NB4 (cell line): Measurements from ENCODE around the gene TP73.

Source experiments
- DNase-seq: peaks from one replicate; pipeline ENCODE4 v3.0.0; 2010; ENCODE audit warnings: low read depth
- H3K4me3 ChIP-seq: one replicate; pipeline ENCODE4 v1.5.1; 2011; ENCODE audit warnings: mild to moderate bottlenecking, low read depth, low read length, moderate library complexity
- CTCF ChIP-seq: IDR thresholded peaks from one replicate; pipeline ENCODE4 v1.5.1; 2012; ENCODE audit warnings: low read depth, low read length
- MAX ChIP-seq: IDR thresholded peaks from 2 replicates; pipeline ENCODE4 v1.6.1; 2011; ENCODE audit warnings: low read depth, low read length
- MYC ChIP-seq: IDR thresholded peaks from 2 replicates; pipeline ENCODE4 v1.6.1; 2011; ENCODE audit warnings: low read depth, low read length
- POLR2A ChIP-seq: IDR thresholded peaks from 2 replicates; pipeline ENCODE4 v1.6.1; 2011; ENCODE audit warnings: mild to moderate bottlenecking; ENCODE audit not compliant: insufficient read length; ENCODE audit errors: extremely low read depth

Gene TP73

DNA sequence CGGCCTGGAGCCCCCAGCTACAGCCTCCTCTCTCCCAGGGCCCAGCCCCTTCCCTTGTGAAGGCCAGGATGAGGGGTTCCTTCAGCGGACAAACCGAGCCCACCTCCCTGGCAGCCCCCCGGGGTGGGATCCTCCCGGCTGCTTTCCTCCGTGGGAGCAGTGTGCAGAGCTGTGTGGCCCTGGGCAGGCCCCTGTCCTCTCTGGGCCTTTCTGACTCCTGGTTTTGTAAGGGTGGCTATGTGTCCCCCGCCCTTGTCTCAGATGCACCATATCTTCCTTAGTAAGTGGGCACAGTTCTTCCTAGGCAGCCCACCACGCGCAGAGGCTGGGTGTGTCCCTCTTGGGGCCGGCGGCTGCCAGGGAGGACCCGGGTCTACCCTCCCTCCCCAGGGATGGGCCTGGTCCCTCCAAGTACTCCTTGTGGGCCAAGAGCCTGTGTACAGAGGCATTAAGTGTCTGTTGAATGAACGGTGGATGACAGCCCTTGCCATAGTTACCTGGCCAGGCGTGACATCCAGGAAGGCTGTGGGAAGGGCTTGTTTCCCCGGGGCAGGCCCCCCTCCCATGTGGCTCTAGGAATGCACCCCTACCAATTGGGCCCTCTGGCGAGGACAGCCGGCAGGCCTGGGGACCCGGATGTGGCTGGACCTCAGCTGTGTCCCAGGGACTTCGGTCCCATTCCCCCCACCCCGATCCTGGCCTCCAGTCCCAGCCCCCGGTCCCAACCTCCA lies 124.1 kb downstream of the TP73 start:
- TF ChIP-seq MAX (no peak), MYC (no peak), POLR2A (no peak), CTCF (no peak)
- H3K4me3 ChIP-seq, result no peak overlapping the region
- DNase-seq, result no peak

- no peak overlapping the region for H3K4me3 ChIP-seq
- TF ChIP-seq MAX (no peak), CTCF (no peak), POLR2A (no peak), MYC (no peak)
- no peak for DNase-seq
These were observed 124.8 kb downstream of the TP73 start for GRCh38 chr1:3777078-3777547.

DNA sequence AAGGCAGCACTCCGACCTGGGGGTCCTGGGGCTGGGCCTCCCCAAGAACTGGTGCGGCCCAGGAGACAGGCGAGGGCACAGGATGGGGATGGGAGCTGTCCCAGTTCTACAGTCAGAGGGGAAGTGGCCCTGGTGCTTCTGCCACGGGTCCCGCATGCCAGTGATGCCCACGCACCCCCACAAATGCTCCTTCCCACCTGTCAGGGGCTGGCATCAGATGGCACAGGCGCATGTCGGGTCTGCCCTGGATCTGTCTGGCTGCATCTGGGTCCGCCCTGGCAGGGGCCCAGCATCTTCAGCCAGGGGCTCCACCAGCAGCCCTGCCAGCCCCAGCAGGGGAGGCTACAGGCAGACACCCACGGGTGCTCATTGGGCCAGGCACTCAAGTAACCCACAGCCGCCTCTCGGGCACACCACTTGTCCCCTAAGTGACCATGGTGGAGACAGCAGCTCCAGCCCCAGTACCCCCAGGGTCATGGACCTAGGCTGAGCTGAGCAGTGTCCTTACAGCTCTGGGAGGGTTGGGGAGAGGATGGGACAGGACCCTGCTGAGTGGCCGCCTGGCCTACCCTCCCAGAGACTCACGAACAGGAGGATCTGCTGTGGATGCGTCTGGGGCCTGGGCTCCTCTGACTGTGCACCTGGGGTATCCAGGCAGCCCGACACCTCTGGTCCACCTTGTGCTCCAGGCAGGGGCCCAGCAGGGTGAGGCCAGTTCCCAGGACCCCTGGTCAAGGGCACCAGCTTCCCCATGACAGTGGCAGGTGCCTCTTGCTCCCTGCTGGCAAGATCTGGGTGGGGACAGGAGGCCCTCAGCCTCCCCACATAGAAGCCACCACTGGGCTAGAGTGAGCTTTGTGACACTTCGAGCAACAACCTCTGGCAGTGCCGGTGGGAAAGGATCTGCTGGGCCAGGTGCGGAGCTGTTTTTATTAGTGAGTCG lies 125.6 kb downstream of the TP73 start:
- DNase-seq, result no peak
- no peak overlapping the region for H3K4me3 ChIP-seq
- TF ChIP-seq MYC (no peak), MAX (no peak), CTCF (no peak), POLR2A (no peak)

DNA sequence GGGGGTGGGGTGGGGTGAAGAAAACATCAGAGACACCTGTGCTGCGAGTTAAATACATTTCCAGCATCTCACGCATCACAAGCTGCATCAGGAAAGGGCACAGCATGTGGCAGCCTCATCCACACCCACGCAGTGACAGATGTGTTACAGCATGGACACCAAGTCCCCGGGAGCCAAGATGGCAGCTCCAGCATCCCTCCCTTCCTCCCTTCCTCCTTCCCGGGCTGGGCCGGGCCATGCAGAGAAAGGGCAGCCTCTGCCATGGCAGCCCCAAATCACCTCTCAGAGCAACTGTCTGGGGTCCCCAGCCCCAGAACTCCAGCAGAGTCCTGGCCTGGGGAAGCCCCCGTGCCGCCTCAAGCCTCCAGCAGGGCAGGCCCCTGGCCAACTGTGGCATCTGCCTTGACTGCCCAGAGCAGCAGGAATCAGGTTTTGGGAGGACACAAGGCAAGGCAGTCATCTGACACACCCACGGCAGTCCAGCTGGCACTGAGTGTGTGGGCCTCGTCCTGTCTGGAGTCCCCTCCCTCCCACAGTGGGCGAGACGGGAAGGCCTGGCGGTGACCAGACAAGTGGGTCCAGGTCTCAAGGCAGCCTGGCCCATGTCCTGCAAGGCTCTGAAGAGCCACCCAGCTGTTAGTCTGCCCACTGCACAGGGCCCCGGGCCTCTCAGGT lies 126.4 kb downstream of the TP73 start:
- no peak for TF ChIP-seq POLR2A
- no peak for TF ChIP-seq MAX
- no peak for TF ChIP-seq MYC
- TF ChIP-seq CTCF, result no peak
- no peak overlapping the region for H3K4me3 ChIP-seq
- no peak for DNase-seq

GRCh38 chr1:3779265-3779911 lies 127.1 kb downstream of the TP73 start:
- no peak for DNase-seq
- H3K4me3 ChIP-seq, result no peak overlapping the region
- no peak for TF ChIP-seq CTCF
- no peak for TF ChIP-seq MYC
- TF ChIP-seq POLR2A, result no peak
- TF ChIP-seq MAX, result no peak
